Activated CD8-positive, alpha-beta memory T cell treated with anti-CD3 and anti-CD28 coated beads, Interleukin-2, amount 50 U/mL, for 24 hours (primary cell): ENCODE measurements around the gene SLC2A4.
A peak's percentile ranks its signal among the peaks of the same experiment; 100 is the strongest.

Experiments used
- DNase-seq: peaks from one replicate; pipeline ENCODE4 v3.0.0-alpha.2; 2020; ENCODE audit errors: extremely low read depth

The SLC2A4 gene

GRCh38 chr17:7248796-7249195, 32.7 kb upstream of the SLC2A4 start:
- no peak for DNase-seq

GRCh38 chr17:7249214-7249613, 32.3 kb upstream of the SLC2A4 start:
- DNase-seq = no peak

GRCh38 chr17:7249830-7250229, 31.7 kb upstream of the SLC2A4 start:
- no peak for DNase-seq

- no peak for DNase-seq
Measured at GRCh38 chr17:7250695-7251627, 30.6 kb upstream of the SLC2A4 start.

GRCh38 chr17:7251661-7252175, 29.8 kb upstream of the SLC2A4 start, which contains the start of gene CTDNEP1:
CTDNEP1 (minus strand) TSS chr17:7251734; CDS start chr17:7251296, 438 bp downstream.
- DNase-seq = peak; percentile 100

- peak; percentile 76 for DNase-seq
Measured at GRCh38 chr17:7252176-7253043, 29.1 kb upstream of the SLC2A4 start, which contains the start of gene ELP5. ELP5 (plus strand) TSS chr17:7252215; CDS start chr17:7252551, 336 bp downstream.

- no peak for DNase-seq
Measured at GRCh38 chr17:7253082-7253481, 28.4 kb upstream of the SLC2A4 start.

- DNase-seq = no peak
Measured at GRCh38 chr17:7254511-7254910, 27.0 kb upstream of the SLC2A4 start.

GRCh38 chr17:7256766-7257456, 24.6 kb upstream of the SLC2A4 start:
- no peak for DNase-seq

GRCh38 chr17:7258731-7259554, 22.6 kb upstream of the SLC2A4 start:
- no peak for DNase-seq

- no peak for DNase-seq
Measured at GRCh38 chr17:7259555-7259889, 22.0 kb upstream of the SLC2A4 start.

- DNase-seq = no peak
Measured at GRCh38 chr17:7260151-7260550, 21.4 kb upstream of the SLC2A4 start.

- DNase-seq = no peak
Measured at GRCh38 chr17:7260651-7261378, 20.7 kb upstream of the SLC2A4 start.

GRCh38 chr17:7261379-7262191, 19.9 kb upstream of the SLC2A4 start:
- DNase-seq = no peak

GRCh38 chr17:7262192-7262934, 19.2 kb upstream of the SLC2A4 start, which contains the start of gene CLDN7:
CLDN7 (minus strand) TSS chr17:7262478; CDS start chr17:7262043, 435 bp downstream.
- DNase-seq = no peak

- DNase-seq = no peak
Measured at GRCh38 chr17:7262935-7263800, 18.4 kb upstream of the SLC2A4 start.

- DNase-seq = no peak
Measured at GRCh38 chr17:7263801-7264078, 17.8 kb upstream of the SLC2A4 start.

GRCh38 chr17:7266784-7267183, 14.7 kb upstream of the SLC2A4 start:
- no peak for DNase-seq
